Caco-2 (cell line): ENCODE measurements around the gene NKAIN1. TPM values are rescaled to one million over a fixed set of nuclear protein-coding genes. Genes with fewer than 3 reads are reported as not detected.

Source experiments
- BruUV-seq: library from RNA; stranded (reverse); fragments of 400-500 nt; replicated peaks from 2 replicates; lab custom pipeline; 2021; lab: Mats Ljungman, UMichigan
- CTCF ChIA-PET: fragments of 300-600 bp; sonication (Branson Sonifier 250); formaldehyde crosslinking; loops from one replicate; lab custom pipeline; 2022; ENCODE audit warnings: antibody characterized with exemption; lab: Charles Lee
- POLR2A ChIA-PET: fragments of 300-600 bp; sonication (Branson Sonifier 250); formaldehyde crosslinking; loops from one replicate; lab custom pipeline; 2022; ENCODE audit warnings: antibody characterized with exemption; lab: Charles Lee
- DNase-seq, 2 experiments: peaks; one replicate each; pipeline versions ENCODE4 v3.0.0 to v3.0.0-alpha.2; 2020 to 2022
- H3K27me3 ChIP-seq: replicated peaks from 2 replicates; pipeline ENCODE4 v1.6.0; 2011; ENCODE audit warnings: low read length; ENCODE audit not compliant: control insufficient read depth, insufficient read depth
- H3K36me3 ChIP-seq: 2 replicates; pipeline ENCODE4 v1.5.1; 2011; ENCODE audit warnings: low read length; ENCODE audit not compliant: control insufficient read depth, insufficient read depth
- H3K4me1 ChIP-seq: fragments of 250-450 bp; sonication (Bioruptor Pico); 2 replicates; pipeline ENCODE4 v1.5.1; 2020; ENCODE audit warnings: mild to moderate bottlenecking
- H3K4me3 ChIP-seq: 2 replicates; pipeline ENCODE4 v1.5.1; 2011; ENCODE audit warnings: low read depth, mild to moderate bottlenecking, control low read depth, low read length
- H3K9me3 ChIP-seq: fragments of 250-450 bp; sonication (Bioruptor Pico); 2 replicates; pipeline ENCODE4 v1.5.1; 2020; ENCODE audit warnings: mild to moderate bottlenecking, moderate library complexity
- H3K27ac Mint-ChIP-seq: one replicate; pipeline ENCODE4 v1.8.0; 2022; ENCODE audit warnings: mixed read lengths; ENCODE audit not compliant: unreplicated experiment
- H3K27me3 Mint-ChIP-seq: one replicate; pipeline ENCODE4 v1.8.0; 2022; ENCODE audit warnings: mixed read lengths; ENCODE audit not compliant: insufficient read depth, unreplicated experiment
- H3K36me3 Mint-ChIP-seq: one replicate; pipeline ENCODE4 v1.8.0; 2022; ENCODE audit warnings: mild to moderate bottlenecking, mixed read lengths; ENCODE audit not compliant: insufficient read depth, unreplicated experiment
- H3K4me1 Mint-ChIP-seq: one replicate; pipeline ENCODE4 v1.8.0; 2022; ENCODE audit warnings: low read depth, mixed read lengths; ENCODE audit not compliant: unreplicated experiment
- H3K4me3 Mint-ChIP-seq: one replicate; pipeline ENCODE4 v1.8.0; 2022; ENCODE audit warnings: mild to moderate bottlenecking, moderate library complexity, mixed read lengths; ENCODE audit not compliant: unreplicated experiment
- H3K9me3 Mint-ChIP-seq: one replicate; pipeline ENCODE4 v1.8.0; 2022; ENCODE audit warnings: mixed read lengths; ENCODE audit not compliant: unreplicated experiment
- CTCF ChIP-seq, 2 experiments: fragments of 200-600 bp in 1 of 2; IDR thresholded peaks; 1 replicate in 1 of 2; 2 replicates in 1 of 2; pipeline versions ENCODE4 v1.5.1 to v1.8.0; 2011 to 2022; ENCODE audit warnings: antibody characterized with exemption in 1 of 2, control low read depth in 1 of 2, inconsistent platforms in 1 of 2, low read depth in 1 of 2, low read length in 1 of 2, mild to moderate bottlenecking in 1 of 2, moderate library complexity in 1 of 2; ENCODE audit not compliant: insufficient read depth in 1 of 2, severe bottlenecking in 1 of 2, unreplicated experiment in 1 of 2
- intact Hi-C: fragments of 100-400 bp; cut with micrococcal nuclease; formaldehyde crosslinking; loops from one replicate; pipeline ENCODE4 v1.10.0; 2022; ENCODE audit not compliant: unreplicated experiment
- total RNA-seq: library from RNA; stranded (reverse); gene quantifications from 2 replicates; pipeline ENCODE4 v1.2.3, GENCODE V29; 2022

NKAIN1 gene
- total RNA-seq, 1 experiment from 2014 or later: not detected

DNA sequence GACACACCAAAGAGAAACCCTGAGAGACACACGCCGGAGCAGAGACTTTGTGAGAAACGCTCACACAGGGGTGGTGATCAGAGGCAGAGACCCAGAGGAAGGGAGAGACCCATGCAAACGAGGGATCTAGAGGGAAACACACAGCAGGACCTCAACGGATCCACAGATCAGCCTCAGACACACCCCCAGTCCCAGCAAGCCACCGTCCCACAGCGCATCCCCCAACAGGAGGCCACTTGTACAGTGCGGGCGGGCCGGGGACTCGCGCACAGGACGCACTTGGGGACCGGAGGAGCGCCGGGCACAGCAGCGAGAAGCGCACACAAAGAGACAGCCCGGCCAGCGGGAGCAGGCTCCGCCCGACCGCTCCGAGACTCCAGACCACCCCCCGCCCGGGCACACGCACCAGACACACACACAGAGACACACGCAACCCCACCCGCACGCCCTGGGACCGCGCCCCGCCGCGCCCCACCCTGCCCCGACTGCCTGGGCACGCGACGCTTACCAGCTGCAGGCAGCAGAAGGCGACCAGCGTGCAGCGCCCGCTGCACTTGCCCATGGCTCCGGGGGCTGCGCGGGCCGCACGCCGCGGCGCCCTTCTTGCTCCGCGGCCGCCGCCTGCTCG lies 587 bp downstream of the NKAIN1 start:
- Histone ChIP-seq H3K27me3 (no peaks in the 10 kb centered on the region), H3K9me3 (no peaks in the 10 kb centered on the region), H3K36me3 (no peaks in the 10 kb centered on the region), H3K4me1 (no peaks in the 10 kb centered on the region), H3K4me3 (peak overlapping the region; percentile 39)
- no peak for TF ChIP-seq CTCF (IDR thresholded peaks at IDR 0.05; ENCODE audit: insufficient read depth in 1 of 2, low read depth in 1 of 2, low read length in 1 of 2, severe bottlenecking in 1 of 2, unreplicated experiment in 1 of 2)
- Mint-ChIP-seq H3K4me3 (peak overlapping the region; percentile 86), H3K36me3 (peaks cover 4% of the 10 kb centered on the region), H3K4me1 (peaks cover 13% of the 10 kb centered on the region), H3K9me3 (no peaks in the 10 kb centered on the region), H3K27me3 (peaks cover 16% of the 10 kb centered on the region), H3K27ac (no peak overlapping the region)
- ChIA-PET CTCF (no interaction called here), POLR2A (no interaction called here)
- peak in 1 of 2 experiments; percentile 27 for DNase-seq
- BruUV-seq: no TSS peak
- intact Hi-C loops: no loop called here

GRCh38 chr1:31238612-31238985 lies 1.1 kb downstream of the NKAIN1 start:
- peak overlapping the region; percentile 86 for H3K4me3 Mint-ChIP-seq
- H3K4me3 ChIP-seq: no peak overlapping the region
- H3K36me3 ChIP-seq: no peaks in the 10 kb centered on the region
- no peak for TF ChIP-seq CTCF (IDR thresholded peaks at IDR 0.05; ENCODE audit: insufficient read depth in 1 of 2, low read depth in 1 of 2, low read length in 1 of 2, severe bottlenecking in 1 of 2, unreplicated experiment in 1 of 2)
- H3K9me3 ChIP-seq: no peaks in the 10 kb centered on the region
- intact Hi-C loops: no loop called here
- H3K27ac Mint-ChIP-seq: no peak overlapping the region
- H3K9me3 Mint-ChIP-seq: no peaks in the 10 kb centered on the region
- no TSS peak for BruUV-seq
- no peak for DNase-seq
- peaks cover 4% of the 10 kb centered on the region for H3K36me3 Mint-ChIP-seq
- peaks cover 13% of the 10 kb centered on the region for H3K4me1 Mint-ChIP-seq
- no peaks in the 10 kb centered on the region for H3K4me1 ChIP-seq
- H3K27me3 Mint-ChIP-seq: peaks cover 16% of the 10 kb centered on the region
- H3K27me3 ChIP-seq: no peaks in the 10 kb centered on the region
- POLR2A ChIA-PET: no interaction called here
- CTCF ChIA-PET: no interaction called here

DNA sequence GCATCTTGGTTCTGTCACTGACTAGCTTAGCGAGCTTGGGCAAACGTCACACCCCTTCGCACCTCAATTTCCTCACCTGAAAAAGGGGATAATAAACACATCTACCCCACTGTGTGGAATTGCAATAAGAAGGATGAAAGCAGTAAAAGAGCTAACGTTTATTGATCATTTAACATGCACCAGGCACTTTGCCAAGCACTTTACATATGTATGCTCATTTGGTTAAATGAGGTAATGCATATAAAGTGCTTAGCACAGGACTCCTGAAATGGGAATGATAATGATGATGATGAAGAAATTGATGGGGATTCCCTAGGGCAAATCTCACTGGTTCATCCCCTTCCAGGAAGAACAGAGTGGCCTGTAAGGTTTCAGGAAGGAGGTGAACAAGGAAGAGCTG lies 4.8 kb downstream of the NKAIN1 start:
- BruUV-seq: no TSS peak
- intact Hi-C loops: no loop called here
- CTCF ChIA-PET: no interaction called here

More for the DNA sequence above, 4.8 kb downstream of the NKAIN1 start:
- Mint-ChIP-seq H3K4me1 (peaks cover 6% of the 10 kb centered on the region), H3K9me3 (no peaks in the 10 kb centered on the region), H3K36me3 (no peaks in the 10 kb centered on the region), H3K27ac (no peak overlapping the region), H3K4me3 (no peak overlapping the region), H3K27me3 (peaks cover 7% of the 10 kb centered on the region)
- H3K4me3 ChIP-seq: no peak overlapping the region
- POLR2A ChIA-PET: interaction anchor here (0.5 kb wide), 1 partner anchor 192 kb away, joined by 3 read pairs; no protein-coding TSS in a partner anchor
- no peaks in the 10 kb centered on the region for H3K9me3 ChIP-seq
- no peaks in the 10 kb centered on the region for H3K4me1 ChIP-seq
- no peaks in the 10 kb centered on the region for H3K36me3 ChIP-seq
- no peaks in the 10 kb centered on the region for H3K27me3 ChIP-seq
- TF ChIP-seq CTCF (IDR thresholded peaks at IDR 0.05; ENCODE audit: insufficient read depth in 1 of 2, low read depth in 1 of 2, low read length in 1 of 2, severe bottlenecking in 1 of 2, unreplicated experiment in 1 of 2): no peak
- no peak for DNase-seq
